ENCODE results near the gene USPL1. TPM values are rescaled to one million over a fixed set of nuclear protein-coding genes. Genes with fewer than 3 reads are reported as not detected.
A peak's percentile ranks its signal among the peaks of the same experiment; 100 is the strongest.

Gene USPL1
- total RNA-seq, 1 experiment from 2014 or later, result 6.0 TPM

DNA sequence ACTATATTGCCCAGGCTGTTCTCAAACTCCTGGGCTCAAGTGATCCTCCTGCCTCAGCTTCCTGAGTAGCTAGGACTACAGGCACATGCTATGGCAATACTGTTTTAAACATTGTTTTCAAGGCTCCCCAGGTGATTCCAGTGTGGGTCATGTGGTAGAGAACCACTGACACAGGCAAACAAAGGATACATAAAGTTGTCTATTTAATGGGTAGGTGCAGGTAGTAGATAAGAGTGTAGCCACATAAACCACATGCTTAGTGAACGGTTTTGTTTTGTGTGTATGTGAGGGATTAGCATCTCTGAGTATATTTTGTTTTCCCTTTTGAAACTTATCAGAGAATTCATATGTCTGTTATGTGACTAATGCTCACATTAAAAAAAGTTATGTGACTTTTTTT lies 36.7 kb downstream of the USPL1 start:
- H3K27ac ChIP-seq (ENCODE audit: low read length), result no peak overlapping the region
- no peaks in the 10 kb centered on the region for H3F3A ChIP-seq (ENCODE audit: low read length, unreplicated experiment)
- TF ChIP-seq, protein P1, sequence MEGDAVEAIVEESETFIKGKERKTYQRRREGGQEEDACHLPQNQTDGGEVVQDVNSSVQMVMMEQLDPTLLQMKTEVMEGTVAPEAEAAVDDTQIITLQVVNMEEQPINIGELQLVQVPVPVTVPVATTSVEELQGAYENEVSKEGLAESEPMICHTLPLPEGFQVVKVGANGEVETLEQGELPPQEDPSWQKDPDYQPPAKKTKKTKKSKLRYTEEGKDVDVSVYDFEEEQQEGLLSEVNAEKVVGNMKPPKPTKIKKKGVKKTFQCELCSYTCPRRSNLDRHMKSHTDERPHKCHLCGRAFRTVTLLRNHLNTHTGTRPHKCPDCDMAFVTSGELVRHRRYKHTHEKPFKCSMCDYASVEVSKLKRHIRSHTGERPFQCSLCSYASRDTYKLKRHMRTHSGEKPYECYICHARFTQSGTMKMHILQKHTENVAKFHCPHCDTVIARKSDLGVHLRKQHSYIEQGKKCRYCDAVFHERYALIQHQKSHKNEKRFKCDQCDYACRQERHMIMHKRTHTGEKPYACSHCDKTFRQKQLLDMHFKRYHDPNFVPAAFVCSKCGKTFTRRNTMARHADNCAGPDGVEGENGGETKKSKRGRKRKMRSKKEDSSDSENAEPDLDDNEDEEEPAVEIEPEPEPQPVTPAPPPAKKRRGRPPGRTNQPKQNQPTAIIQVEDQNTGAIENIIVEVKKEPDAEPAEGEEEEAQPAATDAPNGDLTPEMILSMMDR (conservative IDR thresholded peaks at IDR 0.05; ENCODE audit: low read depth, low read length), result no peak
- no peak for TF ChIP-seq EZH2phosphoT487 (IDR thresholded peaks at IDR 0.05; ENCODE audit: borderline replicate concordance, low read length)
- TF ChIP-seq EZH2 (IDR thresholded peaks at IDR 0.05; ENCODE audit: low read length, unreplicated experiment), result no peak
- no peak overlapping the region for H3K4me2 ChIP-seq (ENCODE audit: low read length)
- no peaks in the 10 kb centered on the region for H3K27me3 ChIP-seq (ENCODE audit: low read length)
- ATAC-seq, result no peak
- H2AFZ ChIP-seq (ENCODE audit: low read length), result no peak overlapping the region
- peaks cover 43% of the 10 kb centered on the region; the same call in 1 of the 2 replicates for H3K36me3 ChIP-seq (ENCODE audit: low read depth, low read length)
- H3K4me1 ChIP-seq (ENCODE audit: insufficient read depth, low read length), result no peaks in the 10 kb centered on the region
- no peaks in the 10 kb centered on the region for H3K79me2 ChIP-seq (ENCODE audit: low read length)
- H3K9me2 ChIP-seq (replicated peaks; ENCODE audit: low read length), result no peaks in the 10 kb centered on the region
- POLR2A ChIA-PET (ENCODE audit: unreplicated experiment), result no interaction called here
- no peak for DNase-seq
- H3K9ac ChIP-seq (ENCODE audit: low read length), result no peak overlapping the region
- no peak overlapping the region for H3K4me3 ChIP-seq (ENCODE audit: low read length)
- H3K9me3 ChIP-seq (ENCODE audit: low read length), result no peaks in the 10 kb centered on the region
- H4K20me1 ChIP-seq (ENCODE audit: low read length), result no peaks in the 10 kb centered on the region
- no TSS peak for BruUV-seq (replicated peaks)
- CTCF ChIA-PET, result no interaction called here
- intact Hi-C loops (cut with micrococcal nuclease), result no loop called here

DNA sequence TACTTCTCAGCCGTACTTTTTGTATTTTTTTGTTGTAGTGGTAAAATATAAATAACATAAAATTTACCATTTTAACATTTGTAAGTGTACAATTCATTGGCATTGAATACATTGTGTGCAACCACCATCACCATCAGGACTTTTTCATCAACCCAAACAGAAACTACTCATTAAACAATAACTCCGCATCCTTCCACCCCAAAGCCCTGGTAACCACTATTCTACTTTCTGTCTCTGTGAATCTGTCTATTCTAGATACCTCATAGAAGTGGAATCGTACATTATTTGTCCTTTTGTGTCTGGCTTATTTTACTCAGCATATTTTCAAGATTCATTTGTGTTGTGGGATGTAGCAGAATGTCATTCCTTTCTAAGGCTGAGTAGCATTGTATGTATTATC lies 38.5 kb downstream of the USPL1 start:
- Histone ChIP-seq H3K4me1 (ENCODE audit: insufficient read depth, low read length) (no peaks in the 10 kb centered on the region), H3K9ac (ENCODE audit: low read length) (no peak overlapping the region), H3K79me2 (ENCODE audit: low read length) (no peaks in the 10 kb centered on the region), H3K9me2 (replicated peaks; ENCODE audit: low read length) (no peaks in the 10 kb centered on the region), H3K9me3 (ENCODE audit: low read length) (no peaks in the 10 kb centered on the region), H3K4me2 (ENCODE audit: low read length) (no peak overlapping the region), H3K27me3 (ENCODE audit: low read length) (no peaks in the 10 kb centered on the region), H3K27ac (ENCODE audit: low read length) (no peak overlapping the region), H4K20me1 (ENCODE audit: low read length) (no peaks in the 10 kb centered on the region), H3F3A (ENCODE audit: low read length, unreplicated experiment) (no peaks in the 10 kb centered on the region), H3K4me3 (ENCODE audit: low read length) (no peak overlapping the region), H3K36me3 (ENCODE audit: low read depth, low read length) (peaks cover 43% of the 10 kb centered on the region; the same call in 1 of the 2 replicates), H2AFZ (ENCODE audit: low read length) (no peak overlapping the region)
- DNase-seq, result no peak
- no peak for ATAC-seq
- ChIA-PET POLR2A (ENCODE audit: unreplicated experiment) (no interaction called here), CTCF (no interaction called here)
- intact Hi-C loops (cut with micrococcal nuclease), result no loop called here
- BruUV-seq (replicated peaks), result no TSS peak
- TF ChIP-seq EZH2 (IDR thresholded peaks at IDR 0.05; ENCODE audit: low read length, unreplicated experiment) (no peak), EZH2phosphoT487 (IDR thresholded peaks at IDR 0.05; ENCODE audit: borderline replicate concordance, low read length) (no peak)
- TF ChIP-seq, protein P1 (conservative IDR thresholded peaks at IDR 0.05; ENCODE audit: low read depth, low read length), result no peak

DNA sequence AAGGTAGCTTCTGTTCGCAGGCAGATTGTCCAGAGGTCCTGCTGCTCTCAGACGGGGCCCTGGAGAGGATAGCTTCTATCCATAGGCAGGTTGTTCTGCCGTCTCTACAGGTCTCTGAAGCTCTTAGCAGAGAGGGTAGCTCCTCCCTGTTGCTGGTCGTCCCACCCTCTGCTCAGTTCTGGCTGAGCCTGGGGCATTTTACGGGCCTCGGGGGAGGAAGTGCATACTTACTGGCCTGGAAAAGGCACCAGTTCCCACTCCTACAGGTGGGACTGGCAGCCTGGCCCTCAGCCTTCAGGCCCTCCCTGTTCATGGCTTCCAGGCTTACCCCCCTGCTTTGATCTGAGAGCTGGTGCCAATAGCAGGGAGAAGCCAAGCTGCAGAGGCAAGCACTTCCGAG lies 42.3 kb downstream of the USPL1 start:
- Histone ChIP-seq H3K79me2 (ENCODE audit: low read length) (no peaks in the 10 kb centered on the region), H3K9me3 (ENCODE audit: low read length) (no peaks in the 10 kb centered on the region), H3K4me1 (ENCODE audit: insufficient read depth, low read length) (no peaks in the 10 kb centered on the region), H3K4me3 (ENCODE audit: low read length) (no peak overlapping the region), H3K27me3 (ENCODE audit: low read length) (no peaks in the 10 kb centered on the region), H3K9me2 (replicated peaks; ENCODE audit: low read length) (no peaks in the 10 kb centered on the region), H3K4me2 (ENCODE audit: low read length) (no peak overlapping the region), H2AFZ (ENCODE audit: low read length) (no peak overlapping the region), H4K20me1 (ENCODE audit: low read length) (no peaks in the 10 kb centered on the region), H3K9ac (ENCODE audit: low read length) (no peak overlapping the region), H3F3A (ENCODE audit: low read length, unreplicated experiment) (no peaks in the 10 kb centered on the region), H3K36me3 (ENCODE audit: low read depth, low read length) (peaks cover 32% of the 10 kb centered on the region; the same call in 1 of the 2 replicates), H3K27ac (ENCODE audit: low read length) (no peak overlapping the region)
- ChIA-PET CTCF (no interaction called here), POLR2A (ENCODE audit: unreplicated experiment) (no interaction called here)
- DNase-seq (no peak), ATAC-seq (peak; percentile 18; the same call in 1 of the 2 replicates)
- intact Hi-C loops (cut with micrococcal nuclease), result no loop called here
- TF ChIP-seq EZH2phosphoT487 (IDR thresholded peaks at IDR 0.05; ENCODE audit: borderline replicate concordance, low read length), result no peak
- no peak for TF ChIP-seq EZH2 (IDR thresholded peaks at IDR 0.05; ENCODE audit: low read length, unreplicated experiment)
- TF ChIP-seq, protein P1 (conservative IDR thresholded peaks at IDR 0.05; ENCODE audit: low read depth, low read length), result no peak
- BruUV-seq (replicated peaks), result no TSS peak
